ENCODE data around the gene HCFC2.

HCFC2 gene

GRCh38 chr12:104079024-104079423 is 14.7 kb downstream of the HCFC2 start:
- H3K4me1 ChIP-seq (ENCODE audit: control insufficient read depth, low read length): no peaks in the 10 kb centered on the region
- no peaks in the 10 kb centered on the region for H3F3A ChIP-seq (ENCODE audit: control insufficient read depth, insufficient read depth)
- no peak overlapping the region for H3K4me3 ChIP-seq (ENCODE audit: low read length)
- no peak overlapping the region for H3K27ac ChIP-seq (ENCODE audit: low read depth, low read length)
- H3K9me2 ChIP-seq (replicated peaks; ENCODE audit: control insufficient read depth, low read length): no peaks in the 10 kb centered on the region
- H3K4me2 ChIP-seq (ENCODE audit: low read length): no peak overlapping the region
- no peaks in the 10 kb centered on the region for H4K20me1 ChIP-seq (ENCODE audit: control insufficient read depth, insufficient read depth, low read depth, low read length)
- TF ChIP-seq CTCF (IDR thresholded peaks at IDR 0.05; ENCODE audit: low read depth, low read length, poor library complexity, severe bottlenecking): no peak
- no peaks in the 10 kb centered on the region for H3K27me3 ChIP-seq (ENCODE audit: control insufficient read depth, low read length)
- H3K79me2 ChIP-seq (ENCODE audit: control insufficient read depth, low read length): no peaks in the 10 kb centered on the region
- peaks cover 7% of the 10 kb centered on the region for H3K36me3 ChIP-seq (ENCODE audit: control insufficient read depth, low read length)
- H3K9me3 ChIP-seq (ENCODE audit: control insufficient read depth, insufficient read depth, low read length): no peaks in the 10 kb centered on the region

GRCh38 chr12:104080764-104081163 is 16.4 kb downstream of the HCFC2 start:
- no peaks in the 10 kb centered on the region for H3F3A ChIP-seq (ENCODE audit: control insufficient read depth, insufficient read depth)
- no peaks in the 10 kb centered on the region for H3K9me3 ChIP-seq (ENCODE audit: control insufficient read depth, insufficient read depth, low read length)
- no peaks in the 10 kb centered on the region for H3K9me2 ChIP-seq (replicated peaks; ENCODE audit: control insufficient read depth, low read length)
- no peak overlapping the region for H3K4me3 ChIP-seq (ENCODE audit: low read length)
- no peak overlapping the region for H3K4me2 ChIP-seq (ENCODE audit: low read length)
- H3K4me1 ChIP-seq (ENCODE audit: control insufficient read depth, low read length): no peaks in the 10 kb centered on the region
- no peaks in the 10 kb centered on the region for H4K20me1 ChIP-seq (ENCODE audit: control insufficient read depth, insufficient read depth, low read depth, low read length)
- H3K79me2 ChIP-seq (ENCODE audit: control insufficient read depth, low read length): no peaks in the 10 kb centered on the region
- H3K27ac ChIP-seq (ENCODE audit: low read depth, low read length): no peak overlapping the region
- H3K36me3 ChIP-seq (ENCODE audit: control insufficient read depth, low read length): peaks cover 7% of the 10 kb centered on the region
- TF ChIP-seq EZH2phosphoT487 (IDR thresholded peaks at IDR 0.05; ENCODE audit: borderline replicate concordance, low read length): no peak
- TF ChIP-seq CTCF (IDR thresholded peaks at IDR 0.05; ENCODE audit: low read depth, low read length, poor library complexity, severe bottlenecking): no peak
- H3K27me3 ChIP-seq (ENCODE audit: control insufficient read depth, low read length): no peaks in the 10 kb centered on the region

GRCh38 chr12:104083769-104084475 is 19.6 kb downstream of the HCFC2 start:
- TF ChIP-seq EZH2phosphoT487 (IDR thresholded peaks at IDR 0.05; ENCODE audit: borderline replicate concordance, low read length) (no peak), CTCF (IDR thresholded peaks at IDR 0.05; ENCODE audit: low read depth, low read length, poor library complexity, severe bottlenecking) (no peak)
- Histone ChIP-seq H3K79me2 (ENCODE audit: control insufficient read depth, low read length) (no peaks in the 10 kb centered on the region), H3K4me3 (ENCODE audit: low read length) (no peak overlapping the region), H3K9me2 (replicated peaks; ENCODE audit: control insufficient read depth, low read length) (no peaks in the 10 kb centered on the region), H4K20me1 (ENCODE audit: control insufficient read depth, insufficient read depth, low read depth, low read length) (no peaks in the 10 kb centered on the region), H3F3A (ENCODE audit: control insufficient read depth, insufficient read depth) (no peaks in the 10 kb centered on the region), H3K27ac (ENCODE audit: low read depth, low read length) (no peak overlapping the region), H3K9me3 (ENCODE audit: control insufficient read depth, insufficient read depth, low read length) (no peaks in the 10 kb centered on the region), H3K4me2 (ENCODE audit: low read length) (no peak overlapping the region), H3K36me3 (ENCODE audit: control insufficient read depth, low read length) (peaks cover 11% of the 10 kb centered on the region), H3K4me1 (ENCODE audit: control insufficient read depth, low read length) (no peaks in the 10 kb centered on the region), H3K27me3 (ENCODE audit: control insufficient read depth, low read length) (no peaks in the 10 kb centered on the region)

Measured in DOHH2 (cell line).